Mesendoderm (in vitro differentiated cells): ENCODE measurements around the gene GPR176.

Experiments
- DNase-seq: peaks from one replicate; pipeline ENCODE4 v3.0.0; 2013
- H2AK5ac ChIP-seq: 2 replicates; pipeline ENCODE4 v1.6.1; 2013; ENCODE audit warnings: low read length, inconsistent platforms
- H2BK120ac ChIP-seq: 2 replicates; pipeline ENCODE4 v1.6.1; 2013; ENCODE audit warnings: low read depth, mild to moderate bottlenecking, low read length, moderate library complexity, mixed read lengths
- H2BK15ac ChIP-seq: replicated peaks from 2 replicates; pipeline ENCODE4 v1.6.1; 2013; ENCODE audit warnings: low read depth, mild to moderate bottlenecking, moderate library complexity
- H2BK5ac ChIP-seq: 2 replicates; pipeline ENCODE4 v1.6.1; 2013; ENCODE audit warnings: low read length, inconsistent platforms
- H3K18ac ChIP-seq: 2 replicates; pipeline ENCODE4 v1.6.1; 2013; ENCODE audit warnings: mild to moderate bottlenecking, low read length, mixed read lengths
- H3K23ac ChIP-seq: one replicate; pipeline ENCODE4 v1.6.1; 2013; ENCODE audit warnings: low read length
- H3K27ac ChIP-seq: 2 replicates; pipeline ENCODE4 v1.5.1; 2013; ENCODE audit warnings: low read depth, mild to moderate bottlenecking, inconsistent platforms, low read length, moderate library complexity
- H3K27me3 ChIP-seq: 2 replicates; pipeline ENCODE4 v1.6.1; 2013; ENCODE audit warnings: low read length, control low read depth, mild to moderate bottlenecking, inconsistent platforms; ENCODE audit not compliant: insufficient read depth, poor library complexity
- H3K36me3 ChIP-seq: 2 replicates; pipeline ENCODE4 v1.6.1; 2013; ENCODE audit warnings: low read length, inconsistent platforms; ENCODE audit not compliant: control insufficient read depth, insufficient read depth
- H3K4ac ChIP-seq: one replicate; pipeline ENCODE4 v1.6.1; 2013; ENCODE audit warnings: low read depth, mild to moderate bottlenecking, low read length, moderate library complexity
- H3K4me1 ChIP-seq: 2 replicates; pipeline ENCODE4 v1.6.1; 2013; ENCODE audit warnings: low read depth, low read length, inconsistent platforms; ENCODE audit not compliant: control insufficient read depth
- H3K4me2 ChIP-seq: 2 replicates; pipeline ENCODE4 v1.6.1; 2013; ENCODE audit warnings: low read length
- H3K4me3 ChIP-seq: 2 replicates; pipeline ENCODE4 v1.5.1; 2013; ENCODE audit warnings: mild to moderate bottlenecking, low read length
- H3K56ac ChIP-seq: one replicate; pipeline ENCODE4 v1.6.1; 2013; ENCODE audit warnings: low read length
- H3K79me1 ChIP-seq: 2 replicates; pipeline ENCODE4 v1.6.1; 2013; ENCODE audit warnings: low read length, inconsistent platforms
- H3K79me2 ChIP-seq: 2 replicates; pipeline ENCODE4 v1.6.1; 2013; ENCODE audit warnings: mild to moderate bottlenecking, low read length; ENCODE audit not compliant: control insufficient read depth, insufficient read depth
- H3K9ac ChIP-seq: 2 replicates; pipeline ENCODE4 v1.6.1; 2013; ENCODE audit warnings: low read length, inconsistent platforms
- H4K5ac ChIP-seq: one replicate; pipeline ENCODE4 v1.6.1; 2013; ENCODE audit warnings: low read length
- H4K8ac ChIP-seq: one replicate; pipeline ENCODE4 v1.6.1; 2013; ENCODE audit warnings: low read depth, mild to moderate bottlenecking, control low read depth, low read length, moderate library complexity
- WGBS: extraction: QIAGEN DNeasy Blood & Tissue Kit; methylation state at CpG from one replicate; pipeline ENCODE4 v1.1.7; 2013; ENCODE audit warnings: low lambda C conversion rate, missing lambda C conversion rate; ENCODE audit not compliant: insufficient coverage; ENCODE audit errors: extremely low coverage; 5-methylcytosine and 5-hydroxymethylcytosine counted together

Gene GPR176

GRCh38 chr15:39961051-39961450 is 41.0 kb upstream of the GPR176 start:
- Histone ChIP-seq H3K9ac (no peak overlapping the region), H3K27ac (no peak overlapping the region), H3K4me1 (no peaks in the 10 kb centered on the region), H3K18ac (no peak overlapping the region), H3K56ac (no peak overlapping the region), H3K23ac (no peak overlapping the region), H4K8ac (no peak overlapping the region), H3K4me2 (no peak overlapping the region), H4K5ac (no peak overlapping the region), H3K4ac (no peak overlapping the region), H3K27me3 (no peaks in the 10 kb centered on the region), H3K79me2 (no peaks in the 10 kb centered on the region), H3K36me3 (no peaks in the 10 kb centered on the region), H3K79me1 (no peaks in the 10 kb centered on the region), H2BK120ac (no peak overlapping the region), H2AK5ac (no peak overlapping the region), H3K4me3 (no peak overlapping the region), H2BK5ac (no peak overlapping the region), H2BK15ac (no peak overlapping the region)
- WGBS = no CpG with 5 or more reads among the region's 1 CpG
- no peak for DNase-seq

- Histone ChIP-seq H3K36me3 (no peaks in the 10 kb centered on the region), H3K4me2 (no peak overlapping the region), H2AK5ac (no peak overlapping the region), H3K27me3 (no peaks in the 10 kb centered on the region), H3K56ac (no peak overlapping the region), H2BK5ac (no peak overlapping the region), H3K18ac (no peak overlapping the region), H3K23ac (no peak overlapping the region), H3K9ac (no peak overlapping the region), H2BK15ac (no peak overlapping the region), H3K79me2 (no peaks in the 10 kb centered on the region), H2BK120ac (no peak overlapping the region), H3K4ac (no peak overlapping the region), H4K5ac (no peak overlapping the region), H3K79me1 (no peaks in the 10 kb centered on the region), H3K27ac (no peak overlapping the region), H4K8ac (no peak overlapping the region), H3K4me1 (no peaks in the 10 kb centered on the region), H3K4me3 (no peak overlapping the region)
- no CpG with 5 or more reads among the region's 3 CpGs for WGBS
- no peak for DNase-seq
Observed at GRCh38 chr15:39960411-39960810, 40.3 kb upstream of the GPR176 start.

GRCh38 chr15:39959411-39959810 is 39.3 kb upstream of the GPR176 start:
- no peak overlapping the region for H3K9ac ChIP-seq
- H2BK15ac ChIP-seq = no peak overlapping the region
- H3K27ac ChIP-seq = no peak overlapping the region
- H3K4me2 ChIP-seq = no peak overlapping the region
- no peak for DNase-seq
- no peak overlapping the region for H2BK5ac ChIP-seq
- no peak overlapping the region for H3K18ac ChIP-seq
- H3K36me3 ChIP-seq = no peaks in the 10 kb centered on the region
- no peak overlapping the region for H3K23ac ChIP-seq
- H3K79me1 ChIP-seq = no peaks in the 10 kb centered on the region
- H3K79me2 ChIP-seq = no peaks in the 10 kb centered on the region
- no peaks in the 10 kb centered on the region for H3K4me1 ChIP-seq
- no CpG with 5 or more reads among the region's 1 CpG for WGBS
- no peak overlapping the region for H3K4ac ChIP-seq
- no peaks in the 10 kb centered on the region for H3K27me3 ChIP-seq
- no peak overlapping the region for H3K56ac ChIP-seq
- H4K5ac ChIP-seq = no peak overlapping the region
- no peak overlapping the region for H2AK5ac ChIP-seq
- H2BK120ac ChIP-seq = no peak overlapping the region
- H3K4me3 ChIP-seq = no peak overlapping the region
- H4K8ac ChIP-seq = no peak overlapping the region

- H3K56ac ChIP-seq = no peak overlapping the region
- no peak overlapping the region for H2BK5ac ChIP-seq
- H3K9ac ChIP-seq = no peak overlapping the region
- H4K5ac ChIP-seq = no peak overlapping the region
- no CpG with 5 or more reads among the region's 1 CpG for WGBS
- no peaks in the 10 kb centered on the region for H3K79me1 ChIP-seq
- H3K18ac ChIP-seq = no peak overlapping the region
- H3K23ac ChIP-seq = no peak overlapping the region
- no peak overlapping the region for H4K8ac ChIP-seq
- no peak overlapping the region for H2AK5ac ChIP-seq
- H2BK15ac ChIP-seq = no peak overlapping the region
- H3K27me3 ChIP-seq = no peaks in the 10 kb centered on the region
- H3K4me3 ChIP-seq = no peak overlapping the region
- H3K79me2 ChIP-seq = no peaks in the 10 kb centered on the region
- H3K4ac ChIP-seq = no peak overlapping the region
- H3K27ac ChIP-seq = no peak overlapping the region
- no peaks in the 10 kb centered on the region for H3K36me3 ChIP-seq
- no peak for DNase-seq
- H3K4me1 ChIP-seq = no peaks in the 10 kb centered on the region
- no peak overlapping the region for H3K4me2 ChIP-seq
- H2BK120ac ChIP-seq = no peak overlapping the region
Observed at GRCh38 chr15:39957481-39957880, 37.4 kb upstream of the GPR176 start.

- Histone ChIP-seq H3K79me2 (no peaks in the 10 kb centered on the region), H2BK5ac (no peak overlapping the region), H4K5ac (no peak overlapping the region), H3K18ac (no peak overlapping the region), H3K36me3 (no peaks in the 10 kb centered on the region), H2BK120ac (no peak overlapping the region), H3K9ac (no peak overlapping the region), H3K4me1 (no peaks in the 10 kb centered on the region), H3K4me2 (no peak overlapping the region), H3K27me3 (no peaks in the 10 kb centered on the region), H3K23ac (no peak overlapping the region), H3K4me3 (no peak overlapping the region), H2BK15ac (no peak overlapping the region), H3K27ac (no peak overlapping the region), H4K8ac (no peak overlapping the region), H3K79me1 (no peaks in the 10 kb centered on the region), H3K56ac (no peak overlapping the region), H3K4ac (no peak overlapping the region), H2AK5ac (no peak overlapping the region)
- no peak for DNase-seq
- no CpG with 5 or more reads among the region's 4 CpGs for WGBS
Observed at GRCh38 chr15:39953521-39953920, 33.5 kb upstream of the GPR176 start.

- Histone ChIP-seq H3K4me3 (no peak overlapping the region), H3K4me2 (no peak overlapping the region), H3K27me3 (no peaks in the 10 kb centered on the region), H2BK15ac (no peak overlapping the region), H4K5ac (no peak overlapping the region), H3K56ac (no peak overlapping the region), H3K9ac (no peak overlapping the region), H3K27ac (no peak overlapping the region), H3K79me2 (no peaks in the 10 kb centered on the region), H3K79me1 (no peaks in the 10 kb centered on the region), H3K23ac (no peak overlapping the region), H4K8ac (no peak overlapping the region), H2BK120ac (no peak overlapping the region), H2BK5ac (no peak overlapping the region), H3K4ac (no peak overlapping the region), H3K18ac (no peak overlapping the region), H2AK5ac (no peak overlapping the region), H3K36me3 (no peaks in the 10 kb centered on the region), H3K4me1 (no peaks in the 10 kb centered on the region)
- no peak for DNase-seq
- no CpG with 5 or more reads among the region's 7 CpGs for WGBS
Observed at GRCh38 chr15:39951561-39951960, 31.5 kb upstream of the GPR176 start.
